GM12892 (cell line): ENCODE results near the gene KMT5B.

ENCODE experiments used
- POLR2A ChIP-seq: IDR thresholded peaks from 2 replicates; pipeline ENCODE4 v1.6.1; 2011; ENCODE audit warnings: low read depth, low read length, control low read depth
- POLR2AphosphoS5 ChIP-seq: IDR thresholded peaks from 2 replicates; pipeline ENCODE4 v1.6.1; 2011; ENCODE audit warnings: low read depth, low read length, control low read depth

DNA sequence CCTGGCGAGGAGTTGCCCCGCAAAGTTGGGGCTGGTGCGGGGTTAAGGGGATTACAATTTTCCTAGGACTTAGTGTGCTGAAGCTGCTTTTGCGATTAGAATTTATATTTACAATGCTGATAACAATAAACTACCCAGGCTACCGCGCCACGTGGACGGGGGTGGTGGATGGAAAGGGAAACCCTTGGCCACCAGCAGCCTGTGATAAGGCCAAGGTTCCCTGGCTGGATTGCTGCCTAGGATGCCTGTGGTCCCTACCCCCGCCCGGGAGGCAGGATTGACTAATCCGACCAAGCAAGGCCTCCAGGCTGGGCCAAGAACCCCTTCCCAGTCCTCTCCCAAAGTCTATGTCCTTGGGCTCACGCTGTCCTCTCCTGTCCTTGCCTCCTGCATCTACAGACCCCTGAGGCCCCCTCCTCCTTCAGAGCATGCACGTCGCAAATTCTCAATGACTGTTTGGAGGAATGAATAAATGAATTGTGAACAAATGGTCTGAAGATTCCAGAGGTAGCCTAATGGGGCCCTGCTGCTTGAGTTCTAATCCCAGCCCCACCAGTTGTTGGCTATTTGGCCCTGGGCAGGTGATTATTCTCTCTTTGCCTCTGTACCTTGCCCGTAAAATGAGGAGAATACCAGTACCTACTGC is 84.3 kb downstream of the KMT5B start:
- TF ChIP-seq POLR2AphosphoS5 (no peak), POLR2A (no peak)
